Hepatocyte (in vitro differentiated cells): ENCODE measurements around the gene A3GALT2. TPM values are rescaled to one million over a fixed set of nuclear protein-coding genes. Genes with fewer than 3 reads are reported as not detected.
"Not testable (repeated sequence)": the region's sequence is repeated elsewhere in the genome, so short reads cannot be mapped to it uniquely, and the experiment has no call there.

Experiments
- DNase-seq: peaks from one replicate; pipeline ENCODE4 v3.0.0-alpha.2; 2016; ENCODE audit warnings: low spot score
- H2AFZ ChIP-seq: fragments of 200-600 bp; sonication (generic); 2 replicates; pipeline ENCODE4 v1.6.0; 2016; ENCODE audit warnings: antibody characterized with exemption, mild to moderate bottlenecking
- H3K27ac ChIP-seq: fragments of 200-600 bp; sonication (generic); 2 replicates; pipeline ENCODE4 v1.5.1; 2016; ENCODE audit warnings: mild to moderate bottlenecking
- H3K27me3 ChIP-seq: fragments of 200-600 bp; sonication (generic); 2 replicates; pipeline ENCODE4 v1.6.1; 2016
- H3K36me3 ChIP-seq: fragments of 200-600 bp; sonication (generic); replicated peaks from 2 replicates; pipeline ENCODE4 v1.5.1; 2016; ENCODE audit warnings: low read depth; ENCODE audit not compliant: insufficient read depth
- H3K4me1 ChIP-seq: fragments of 200-600 bp; sonication (generic); 2 replicates; pipeline ENCODE4 v1.5.1; 2016; ENCODE audit warnings: mild to moderate bottlenecking, moderate library complexity; ENCODE audit not compliant: insufficient read depth
- H3K4me2 ChIP-seq: fragments of 200-600 bp; sonication (generic); 2 replicates; pipeline ENCODE4 v1.6.0; 2016
- H3K4me3 ChIP-seq: fragments of 200-600 bp; sonication (generic); 2 replicates; pipeline ENCODE4 v1.5.1; 2016; ENCODE audit warnings: mild to moderate bottlenecking
- H3K79me2 ChIP-seq: fragments of 200-600 bp; sonication (generic); 2 replicates; pipeline ENCODE4 v1.6.0; 2017; ENCODE audit warnings: mild to moderate bottlenecking
- H3K9me2 ChIP-seq: fragments of 200-600 bp; sonication (generic); replicated peaks from 2 replicates; pipeline ENCODE4 v1.6.0; 2017; ENCODE audit warnings: mild to moderate bottlenecking; ENCODE audit not compliant: insufficient read depth
- H3K9me3 ChIP-seq: fragments of 200-600 bp; sonication (generic); 2 replicates; pipeline ENCODE4 v1.5.1; 2016; ENCODE audit warnings: low read depth, mild to moderate bottlenecking
- H4K20me1 ChIP-seq: fragments of 200-600 bp; sonication (generic); 2 replicates; pipeline ENCODE4 v1.6.0; 2016; ENCODE audit warnings: mild to moderate bottlenecking; ENCODE audit not compliant: insufficient read depth, poor library complexity, severe bottlenecking
- CTCF ChIP-seq: fragments of 200-600 bp; sonication (generic); IDR thresholded peaks from 2 replicates; pipeline ENCODE4 v1.5.1; 2016; ENCODE audit warnings: antibody characterized with exemption, mild to moderate bottlenecking; ENCODE audit not compliant: poor library complexity
- EZH2 ChIP-seq: fragments of 200-600 bp; sonication (generic); IDR thresholded peaks from 2 replicates; pipeline ENCODE4 v1.6.1; 2016; ENCODE audit warnings: antibody characterized with exemption, mild to moderate bottlenecking, borderline replicate concordance
- EZH2phosphoT487 ChIP-seq: fragments of 200-600 bp; sonication (generic); IDR thresholded peaks from one replicate; pipeline ENCODE4 v1.6.1; 2018; ENCODE audit warnings: antibody characterized with exemption, mild to moderate bottlenecking, low read depth, moderate library complexity; ENCODE audit not compliant: unreplicated experiment, severe bottlenecking
- WGBS: methylation state at CpG from one replicate; pipeline ENCODE4 v1.1.6; 2016; ENCODE audit warnings: low lambda C conversion rate; ENCODE audit errors: missing lambda C conversion rate; 5-methylcytosine and 5-hydroxymethylcytosine counted together
- polyA plus RNA-seq: library from polyadenylated mRNA; unstranded; fragments of >200 nt; fragmentation: Nextera tagmentation; extraction: Ambion mirVana; gene quantifications from 2 replicates; pipeline ENCODE4 v1.2.1, GENCODE V29; 2016
- total RNA-seq: library from RNA; depleted of rRNA; stranded (reverse); fragments of >200 nt; gene quantifications from 2 replicates; pipeline ENCODE4 v1.2.3, GENCODE V29; 2014

Gene A3GALT2
- total and polyA plus RNA-seq, 2 experiments from 2014 or later, result not detected

GRCh38 chr1:33294071-33295010 is 26.6 kb downstream of the A3GALT2 start:
- Histone ChIP-seq H4K20me1 (no peaks in the 10 kb centered on the region), H2AFZ (no peak overlapping the region), H3K4me1 (no peaks in the 10 kb centered on the region), H3K4me3 (no peak overlapping the region), H3K9me2 (no peaks in the 10 kb centered on the region), H3K27ac (no peak overlapping the region), H3K27me3 (no peaks in the 10 kb centered on the region), H3K79me2 (peaks cover 6% of the 10 kb centered on the region), H3K9me3 (no peaks in the 10 kb centered on the region), H3K4me2 (no peak overlapping the region), H3K36me3 (no peaks in the 10 kb centered on the region)
- DNase-seq, result no peak
- 90% methylated on average over 11 of the region's 13 CpGs for WGBS
- TF ChIP-seq EZH2phosphoT487 (no peak), CTCF (no peak), EZH2 (no peak)

- no peak overlapping the region for H3K27ac ChIP-seq
These were observed 28.1 kb downstream of the A3GALT2 start for GRCh38 chr1:33292726-33293340.

GRCh38 chr1:33290615-33291014 is 30.3 kb downstream of the A3GALT2 start:
- H4K20me1 ChIP-seq, H3K4me2 ChIP-seq, H3K9me2 ChIP-seq, H3K4me1 ChIP-seq, H3K79me2 ChIP-seq, H2AFZ ChIP-seq, H3K36me3 ChIP-seq, H3K9me3 ChIP-seq, H3K27ac ChIP-seq, H3K27me3 ChIP-seq, DNase-seq, H3K4me3 ChIP-seq: not testable (repeated sequence)
- WGBS, result 100% methylated on average over 1 of the region's 2 CpGs

More at GRCh38 chr1:33292726-33293340, 28.1 kb downstream of the A3GALT2 start:
- DNase-seq, result no peak
- H3K4me2 ChIP-seq, result no peak overlapping the region
- peaks cover 6% of the 10 kb centered on the region for H3K79me2 ChIP-seq
- H3K4me1 ChIP-seq, result no peaks in the 10 kb centered on the region
- no peak overlapping the region for H2AFZ ChIP-seq
- H3K9me3 ChIP-seq, result no peaks in the 10 kb centered on the region
- H3K4me3 ChIP-seq, result no peak overlapping the region
- 82% methylated on average over 13 of the region's 13 CpGs for WGBS
- no peaks in the 10 kb centered on the region for H3K9me2 ChIP-seq
- no peak for TF ChIP-seq EZH2
- TF ChIP-seq EZH2phosphoT487, result no peak
- no peak for TF ChIP-seq CTCF
- no peaks in the 10 kb centered on the region for H3K27me3 ChIP-seq
- H3K36me3 ChIP-seq, result no peaks in the 10 kb centered on the region
- H4K20me1 ChIP-seq, result no peaks in the 10 kb centered on the region

GRCh38 chr1:33289858-33290154 is 31.1 kb downstream of the A3GALT2 start:
- DNase-seq, result no peak
- Histone ChIP-seq H3K9me2 (no peaks in the 10 kb centered on the region), H4K20me1 (no peaks in the 10 kb centered on the region), H3K4me3 (no peak overlapping the region), H3K4me1 (no peaks in the 10 kb centered on the region), H3K79me2 (peaks cover 5% of the 10 kb centered on the region), H3K27me3 (no peaks in the 10 kb centered on the region), H2AFZ (no peak overlapping the region), H3K36me3 (no peaks in the 10 kb centered on the region), H3K9me3 (no peaks in the 10 kb centered on the region), H3K4me2 (no peak overlapping the region), H3K27ac (no peak overlapping the region)
- TF ChIP-seq EZH2phosphoT487 (no peak), EZH2 (no peak), CTCF (no peak)
- WGBS, result 98% methylated on average over 3 of the region's 3 CpGs
